Stimulated activated CD4-positive, alpha-beta T cell treated with anti-CD3 and anti-CD28 coated beads, Interleukin-1b, Interleukin-23, amount 100 ng/mL, for 48 hours (primary cell): ENCODE data around the gene EDDM13.
"Not testable (repeated sequence)": the region's sequence is repeated elsewhere in the genome, so short reads cannot be mapped to it uniquely, and the experiment has no call there.

Source experiments
- DNase-seq: peaks from one replicate; pipeline ENCODE4 v3.0.0-alpha.2; 2020

Gene EDDM13

GRCh38 chr19:56295531-56296455, 23.2 kb downstream of the EDDM13 start:
- no peak for DNase-seq

GRCh38 chr19:56297010-56297409, 24.5 kb downstream of the EDDM13 start:
- no peak for DNase-seq

GRCh38 chr19:56299688-56300087, 27.1 kb downstream of the EDDM13 start:
- DNase-seq = no peak

GRCh38 chr19:56301155-56301554, 28.6 kb downstream of the EDDM13 start:
- no peak for DNase-seq

GRCh38 chr19:56301886-56302620, 29.5 kb downstream of the EDDM13 start:
- no peak for DNase-seq

GRCh38 chr19:56304243-56304642, 31.7 kb downstream of the EDDM13 start:
- no peak for DNase-seq

- no peak for DNase-seq
These were observed 33.5 kb downstream of the EDDM13 start for GRCh38 chr19:56306016-56306415.

GRCh38 chr19:56307062-56307461, 34.5 kb downstream of the EDDM13 start:
- DNase-seq = not testable (repeated sequence)

GRCh38 chr19:56308792-56309191, 36.2 kb downstream of the EDDM13 start:
- no peak for DNase-seq

- peak; percentile 71 for DNase-seq
These were observed 37.1 kb downstream of the EDDM13 start for GRCh38 chr19:56309511-56310185.

- DNase-seq = no peak
These were observed 37.9 kb downstream of the EDDM13 start for GRCh38 chr19:56310462-56310861.

- no peak for DNase-seq
These were observed 39.8 kb downstream of the EDDM13 start for GRCh38 chr19:56312342-56312741.

- no peak for DNase-seq
These were observed 40.5 kb downstream of the EDDM13 start for GRCh38 chr19:56312787-56313657.

GRCh38 chr19:56314018-56314380, 41.5 kb downstream of the EDDM13 start:
- no peak for DNase-seq

GRCh38 chr19:56314381-56315076, 42.0 kb downstream of the EDDM13 start, which contains the start of gene ZSCAN5A:
Gene ZSCAN5A, minus strand, starts transcription at chr19:56314839. Its CDS starts 89,793 bp downstream, at chr19:56225046.
- DNase-seq = peak; percentile 95

GRCh38 chr19:56315077-56315828, 42.7 kb downstream of the EDDM13 start:
- DNase-seq = peak; percentile 90

GRCh38 chr19:56316728-56317127, 44.2 kb downstream of the EDDM13 start:
- no peak for DNase-seq

- no peak for DNase-seq
These were observed 45.2 kb downstream of the EDDM13 start for GRCh38 chr19:56317749-56318148.

GRCh38 chr19:56319991-56320390, 47.4 kb downstream of the EDDM13 start:
- DNase-seq = no peak

- no peak for DNase-seq
These were observed 48.9 kb downstream of the EDDM13 start for GRCh38 chr19:56321254-56321988.
